NCI-H187 (cell line): ENCODE measurements around the gene ATP2A3.
"Not testable (repeated sequence)": the region's sequence is repeated elsewhere in the genome, so short reads cannot be mapped to it uniquely, and the experiment has no call there.

Source experiments
- DNase-seq, 2 experiments: peaks; one replicate each; lab custom pipeline; 2025; lab: John Stamatoyannopoulos, UW

The ATP2A3 gene

GRCh38 chr17:3991699-3992098 lies 27.5 kb upstream of the ATP2A3 start:
- not testable (repeated sequence) for DNase-seq

- DNase-seq, result no peak
Observed at GRCh38 chr17:3990386-3991127, 26.3 kb upstream of the ATP2A3 start.

DNA sequence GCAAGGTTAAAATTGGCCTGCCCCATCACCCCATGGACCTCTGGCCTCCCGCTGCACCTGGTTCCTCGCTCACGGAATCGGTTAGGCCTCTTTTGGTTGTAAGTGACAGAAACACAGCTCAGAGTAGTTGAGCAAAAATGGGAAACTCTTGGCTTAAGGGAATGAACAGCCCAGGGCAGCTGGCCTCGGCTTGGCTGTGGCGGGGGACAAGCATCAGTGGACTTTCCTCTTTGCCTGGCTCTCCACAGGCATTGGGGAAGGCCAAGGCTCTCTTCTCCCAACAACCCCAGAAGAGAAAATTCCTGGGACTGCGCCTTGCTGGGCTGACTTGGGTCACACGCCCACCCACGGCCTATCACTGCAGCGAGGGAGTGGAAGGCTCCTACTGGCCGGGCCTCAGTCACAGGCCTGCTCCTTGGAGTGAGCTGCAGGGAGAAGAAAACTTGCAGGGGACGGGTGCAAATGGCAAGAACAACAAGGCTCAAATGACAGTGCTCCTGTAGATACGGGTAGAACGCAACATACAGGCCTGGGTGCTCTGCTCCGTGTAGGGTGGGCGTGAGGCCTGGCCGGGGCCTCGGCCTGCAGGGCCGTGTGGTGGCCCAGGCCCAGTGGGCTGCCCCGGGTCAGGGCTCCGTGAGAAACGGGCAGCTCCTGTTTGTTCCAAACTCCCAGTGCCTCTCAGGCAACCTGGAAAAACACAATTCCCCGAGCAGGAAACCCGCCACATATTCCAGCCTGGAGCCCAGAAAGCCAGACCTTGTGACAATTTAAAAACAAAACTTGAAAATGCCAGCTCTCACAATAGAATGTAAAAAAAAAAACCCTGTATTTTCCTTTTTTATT lies 25.0 kb upstream of the ATP2A3 start:
- no peak for DNase-seq

DNA sequence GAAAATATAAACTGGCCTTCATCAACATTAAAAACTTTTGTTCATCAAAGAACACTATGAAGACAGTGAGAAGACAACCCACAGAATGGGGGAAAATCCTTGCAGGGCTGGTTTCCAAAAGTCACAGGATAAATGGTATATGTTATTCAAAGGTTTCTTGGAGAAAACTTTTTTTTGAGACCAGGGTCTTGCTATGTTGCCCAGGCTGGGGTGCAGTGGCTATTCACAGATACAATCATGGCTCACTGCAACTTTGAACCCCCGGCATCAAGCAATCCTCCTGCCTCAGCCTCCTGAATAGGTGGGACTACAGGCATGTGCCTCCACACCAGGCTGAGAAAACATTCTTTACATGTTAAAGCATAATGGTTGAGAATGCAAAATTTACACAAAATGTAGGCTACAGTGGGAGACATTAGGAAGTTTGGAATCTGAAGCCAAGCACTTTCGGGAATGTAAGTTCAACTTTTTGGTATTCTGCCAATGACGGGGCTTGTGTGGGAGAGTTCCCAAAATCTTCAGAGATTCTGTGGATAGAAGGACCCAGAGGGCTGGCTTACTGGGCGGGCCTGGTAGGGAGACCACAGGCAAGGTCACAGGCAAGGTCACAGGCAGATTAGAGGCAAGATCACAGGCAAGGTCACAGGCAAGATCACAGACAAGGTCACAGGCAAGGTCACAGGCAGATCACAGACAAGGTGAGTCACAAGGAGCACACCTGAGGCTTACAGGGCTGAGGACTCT lies 24.2 kb upstream of the ATP2A3 start:
- DNase-seq, result no peak

DNA sequence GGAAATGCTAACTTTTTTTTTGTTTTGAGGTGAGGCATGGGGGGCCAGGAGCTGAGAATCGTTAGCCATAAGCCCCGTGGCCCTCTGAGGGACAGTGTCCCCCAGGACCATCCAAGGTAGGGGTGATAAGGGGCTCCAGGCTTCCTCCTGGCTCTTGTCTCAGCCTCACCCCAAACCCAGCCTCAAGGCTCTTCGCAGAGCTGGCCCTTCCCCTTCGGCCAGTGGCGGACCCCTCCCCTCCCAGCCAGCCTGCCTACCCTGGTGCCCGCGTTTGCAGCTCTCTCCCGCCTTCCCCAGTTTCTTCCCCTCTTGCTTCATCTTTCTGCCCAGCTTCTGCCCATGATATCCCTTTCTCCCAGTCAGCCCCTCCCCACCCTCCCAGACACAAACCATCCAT lies 22.7 kb upstream of the ATP2A3 start:
- DNase-seq, result no peak

DNA sequence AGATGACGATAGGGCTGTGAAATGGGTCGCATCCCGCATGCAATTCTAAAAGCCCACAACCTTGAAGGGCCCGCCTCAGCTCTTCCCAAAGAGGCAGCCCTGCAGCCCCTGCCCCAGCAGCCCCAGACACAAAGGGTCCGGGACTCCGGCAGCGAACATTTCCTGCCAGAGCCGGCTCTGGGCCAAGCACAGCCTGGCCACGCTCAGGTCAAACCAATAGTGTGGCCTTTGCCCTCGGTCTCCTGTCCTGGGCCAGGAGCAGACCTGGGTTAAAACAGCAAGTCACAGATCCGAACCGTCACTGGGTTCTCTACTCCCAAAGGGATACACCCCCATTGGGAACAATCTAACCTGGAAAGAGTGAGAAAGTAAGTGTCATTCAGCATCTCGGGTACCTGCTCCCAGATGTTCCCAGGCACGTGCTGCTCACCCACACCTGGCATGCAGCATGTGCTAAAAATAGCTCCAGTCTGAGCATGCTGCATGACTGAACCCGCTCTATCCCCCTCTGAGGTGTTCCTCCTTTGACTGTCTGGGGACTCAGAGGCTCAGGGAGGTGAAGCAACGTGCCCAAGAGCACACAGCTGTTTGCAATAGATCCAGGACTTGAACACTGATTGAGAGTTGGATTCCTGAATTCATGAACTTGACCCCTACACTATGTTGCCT lies 22.2 kb upstream of the ATP2A3 start:
- DNase-seq, result no peak

DNA sequence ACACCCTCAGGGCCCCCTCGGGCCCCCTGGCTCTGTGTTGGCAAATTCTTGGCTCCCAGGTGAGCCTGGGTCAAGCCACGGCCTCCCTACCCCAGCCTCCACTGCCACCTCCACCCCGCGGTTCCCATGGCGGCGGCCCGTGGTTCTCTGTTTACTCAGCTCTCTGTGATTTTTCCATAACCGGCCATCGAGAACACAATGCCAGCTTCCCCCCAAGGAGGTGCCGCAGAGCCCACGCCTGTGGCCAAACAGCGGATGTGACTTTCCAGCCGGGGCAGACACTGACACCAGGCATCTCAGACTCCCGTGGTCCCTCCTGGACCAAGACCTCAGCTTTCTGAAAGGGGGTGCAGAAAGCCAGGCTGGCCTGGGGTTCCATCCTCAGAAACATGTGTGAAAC lies 21.6 kb upstream of the ATP2A3 start:
- no peak for DNase-seq

DNA sequence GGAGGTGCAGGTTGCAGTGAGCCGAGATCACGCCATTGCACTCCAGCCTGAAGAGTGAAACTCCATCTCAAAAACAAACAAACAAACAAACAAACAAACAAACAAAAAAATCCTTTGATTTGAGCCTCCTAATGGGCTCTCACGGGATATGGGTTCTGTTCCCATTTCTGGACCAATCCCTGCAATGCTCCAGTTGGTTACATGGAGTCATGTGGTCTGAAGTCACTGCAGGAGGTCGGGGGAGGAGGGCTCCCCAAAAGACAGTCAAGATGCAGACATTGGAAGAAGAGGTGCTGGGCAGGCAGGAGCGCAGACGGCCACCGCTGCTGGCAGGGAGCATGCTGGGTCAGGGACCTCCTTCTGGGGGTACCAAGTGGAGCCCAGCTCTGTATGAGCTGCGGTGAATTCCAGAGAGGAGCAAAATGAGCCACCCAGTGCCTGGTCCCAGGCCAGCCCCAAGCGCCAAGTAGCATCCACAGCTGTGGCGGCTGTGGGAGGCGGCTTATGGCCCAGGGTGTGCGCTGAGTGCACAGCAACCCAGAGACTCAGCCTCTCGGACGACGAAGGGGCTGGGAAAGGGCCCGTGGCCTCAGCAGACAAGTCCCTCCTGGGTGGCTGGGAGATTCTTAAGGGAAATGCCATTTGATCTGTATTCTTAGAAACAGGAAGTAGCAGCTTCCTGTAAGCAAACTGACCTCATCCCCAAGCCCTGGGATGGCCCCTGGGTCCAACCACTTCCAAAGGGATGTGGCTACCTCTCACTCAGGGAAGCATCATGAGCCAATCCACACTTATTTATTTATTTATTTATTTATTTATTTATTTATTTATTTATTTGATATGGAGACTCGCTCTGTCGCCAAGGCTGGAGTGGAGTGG lies 19.6 kb upstream of the ATP2A3 start:
- no peak for DNase-seq

DNA sequence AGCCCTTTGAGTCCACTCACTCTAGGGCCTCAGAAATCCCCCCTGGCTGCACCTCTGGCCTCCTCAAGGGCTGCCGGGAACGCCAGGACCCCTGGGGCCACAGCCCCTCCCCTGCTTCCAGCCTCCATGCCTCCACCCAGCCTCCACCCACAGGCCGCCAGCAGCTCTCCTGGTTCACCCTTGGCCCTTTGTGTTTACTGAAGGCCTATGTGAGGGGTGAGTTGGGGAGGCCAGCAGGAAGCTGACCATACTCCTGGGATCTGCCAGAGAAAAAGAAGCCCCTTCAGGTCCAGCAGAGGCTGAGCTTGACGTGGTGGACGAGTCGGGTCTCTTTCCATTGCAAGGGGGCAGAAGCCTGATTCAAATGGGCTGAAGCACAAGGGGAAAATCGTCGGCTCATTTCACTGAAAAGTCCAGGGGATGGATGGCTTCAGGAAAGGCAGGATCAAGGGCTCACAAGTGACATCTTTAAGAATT lies 18.3 kb upstream of the ATP2A3 start:
- no peak for DNase-seq

GRCh38 chr17:3982113-3982512 lies 17.9 kb upstream of the ATP2A3 start:
- DNase-seq, result no peak

DNA sequence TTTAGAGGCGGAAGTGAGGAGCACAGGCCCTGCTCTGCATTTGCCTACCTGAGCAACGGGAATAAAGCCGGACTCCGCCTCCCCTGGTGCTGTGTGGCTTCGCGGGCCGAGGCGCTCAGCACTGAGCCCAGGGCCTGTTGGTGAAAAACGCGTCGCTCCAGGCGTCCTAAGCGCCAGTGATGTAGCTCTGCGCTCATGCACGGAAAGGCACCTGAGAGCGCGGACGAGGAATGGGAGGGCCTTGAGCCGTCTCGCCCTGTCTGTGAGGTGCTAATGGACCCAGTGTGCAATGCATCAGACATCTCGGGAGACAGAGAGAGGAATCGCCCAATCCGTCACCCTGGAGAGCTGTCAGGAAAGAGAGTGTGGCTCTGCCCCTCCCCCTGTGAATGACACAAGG lies 17.2 kb upstream of the ATP2A3 start:
- DNase-seq, result no peak

DNA sequence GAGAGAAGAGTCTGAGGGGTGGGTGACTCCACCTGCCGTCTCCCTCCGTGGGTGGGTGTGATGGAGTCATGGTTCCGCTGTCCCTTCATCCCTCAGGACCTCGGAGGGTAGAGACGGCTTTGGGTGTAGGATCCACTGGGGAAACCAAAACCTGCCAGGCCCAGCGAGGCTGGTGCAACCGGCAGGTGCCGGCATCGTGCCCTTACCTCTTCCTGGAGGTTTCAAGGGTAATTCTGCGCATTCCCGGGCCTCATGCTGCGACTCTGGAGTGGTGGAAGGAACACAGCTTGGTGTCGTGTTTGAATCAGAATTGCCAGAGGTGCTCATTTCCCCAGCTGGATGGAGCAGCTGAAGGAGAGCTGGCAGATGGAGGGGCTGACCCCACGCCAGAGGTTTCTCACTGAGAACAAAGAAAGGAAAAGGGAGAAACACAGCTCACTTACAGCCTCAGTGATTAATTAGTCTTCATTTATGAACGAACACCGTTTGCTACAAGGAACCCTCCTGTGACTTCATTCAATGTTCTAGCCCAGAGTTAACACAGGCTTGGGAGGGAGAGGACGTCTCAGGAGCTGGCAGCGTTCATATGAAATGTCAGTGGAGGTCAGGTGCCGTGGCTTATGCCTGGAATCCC lies 16.3 kb upstream of the ATP2A3 start:
- no peak for DNase-seq

GRCh38 chr17:3979290-3979611 lies 15.0 kb upstream of the ATP2A3 start:
- DNase-seq, result no peak

DNA sequence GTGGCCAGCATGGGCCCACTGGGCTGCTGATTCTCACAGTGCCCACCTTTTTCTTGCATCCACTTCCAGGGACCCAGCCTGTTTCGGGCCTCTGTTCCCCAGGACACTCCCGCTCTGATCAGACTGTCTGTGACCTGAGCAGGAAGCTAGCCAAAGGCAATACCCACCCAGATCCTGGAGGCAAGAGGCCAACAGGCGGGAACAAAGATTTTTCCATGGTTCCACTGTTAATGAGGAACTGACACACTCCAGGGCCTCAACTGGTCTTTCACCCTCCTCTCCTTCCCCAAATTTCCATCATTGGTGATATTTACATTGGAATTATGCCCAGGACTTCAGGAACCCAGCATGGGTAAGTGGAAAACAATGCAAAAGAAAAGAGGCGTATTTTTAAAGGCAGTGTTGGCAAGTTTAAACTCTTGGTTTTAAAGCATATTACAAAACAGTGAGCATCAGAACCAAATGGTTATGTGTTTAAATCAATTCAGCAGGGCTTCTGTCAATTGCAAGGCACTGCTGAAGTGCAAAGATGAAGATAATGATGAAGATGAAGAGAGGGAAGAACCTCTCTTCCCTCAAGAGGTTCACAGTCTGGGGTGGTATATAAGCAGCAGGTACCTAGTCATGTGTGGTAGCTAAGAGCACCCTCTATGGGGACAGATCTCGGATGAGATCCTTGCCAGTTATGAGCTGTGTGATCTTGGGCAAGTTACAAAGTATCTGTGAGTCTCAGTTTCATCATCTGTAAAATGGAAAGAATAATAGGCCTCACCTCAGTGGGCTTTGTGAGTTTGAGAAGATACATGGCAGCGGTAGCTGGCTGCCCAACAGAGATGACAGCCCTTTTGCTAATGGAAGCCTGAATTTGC lies 14.4 kb upstream of the ATP2A3 start:
- DNase-seq, result no peak

GRCh38 chr17:3977387-3977786 lies 13.2 kb upstream of the ATP2A3 start:
- no peak for DNase-seq

DNA sequence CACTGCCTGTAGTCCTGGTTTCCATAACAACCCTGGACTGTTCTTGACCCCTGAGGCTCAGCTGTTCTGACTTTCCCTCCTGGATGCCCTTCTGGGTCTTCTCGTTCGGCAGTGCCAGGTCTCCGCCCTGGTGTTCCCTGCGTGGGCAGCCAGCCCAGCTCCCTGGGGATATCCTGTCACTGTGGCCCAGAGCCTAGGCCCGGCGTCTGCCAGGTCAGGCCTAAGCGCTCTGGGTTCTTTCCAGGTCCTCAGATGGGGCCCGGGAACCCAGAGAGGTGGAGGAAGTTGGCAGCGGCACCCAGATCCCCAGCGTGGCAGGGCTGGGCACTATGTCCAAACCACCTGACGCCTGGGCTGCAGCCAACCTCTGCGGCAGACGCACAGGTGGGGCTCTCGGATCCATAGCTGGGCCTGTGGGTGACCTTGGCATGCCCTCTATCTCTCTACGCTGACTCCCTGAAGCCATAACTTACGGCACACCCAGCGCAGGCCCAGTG lies 12.5 kb upstream of the ATP2A3 start:
- DNase-seq, result no peak

- DNase-seq, result no peak
Observed at GRCh38 chr17:3974980-3975379, 10.7 kb upstream of the ATP2A3 start.

DNA sequence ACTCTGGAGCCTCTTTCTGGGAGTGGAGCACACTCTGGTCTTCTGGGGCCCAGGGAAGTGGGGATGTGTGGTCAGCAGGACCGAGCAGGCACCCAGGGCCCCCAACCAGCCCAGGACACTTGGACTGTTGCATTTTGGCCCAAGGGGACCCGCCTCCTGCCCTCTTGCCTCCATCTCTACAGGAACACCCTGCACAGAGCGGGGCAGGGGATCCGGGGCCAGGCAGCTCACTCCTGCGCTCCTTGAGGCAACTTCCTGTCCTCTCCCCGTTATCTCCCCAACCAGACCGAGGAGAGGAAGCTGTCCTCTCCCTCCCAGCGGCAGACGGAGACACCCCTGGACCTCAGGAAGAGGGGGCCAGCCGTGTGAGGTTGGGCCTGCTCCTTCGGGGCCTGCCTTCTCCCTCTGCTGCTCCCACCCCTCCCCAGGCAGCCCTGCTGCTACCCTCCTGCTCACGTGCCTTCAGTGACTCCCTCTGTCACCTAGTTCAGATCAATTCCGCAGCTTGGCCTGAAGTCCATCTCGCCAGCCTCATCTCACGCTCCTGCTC lies 10.0 kb upstream of the ATP2A3 start:
- no peak for DNase-seq

GRCh38 chr17:3973495-3974137 lies 9.4 kb upstream of the ATP2A3 start:
- DNase-seq, result no peak
